HepG2 (cell line): ENCODE results near the gene PODN. TPM values are rescaled to one million over a fixed set of nuclear protein-coding genes. Genes with fewer than 3 reads are reported as not detected.

Source experiments
- EEA1 ChIP-seq: sonication (generic); formaldehyde crosslinking; IDR thresholded peaks from 2 replicates; pipeline ENCODE4 v1.5.1; 2020; ENCODE audit warnings: mild to moderate bottlenecking, missing genetic modification reagents, borderline replicate concordance
- FOSL1 ChIP-seq: sonication (generic); formaldehyde crosslinking; IDR thresholded peaks from 2 replicates; pipeline ENCODE4 v1.9.0; 2021; ENCODE audit warnings: missing genetic modification reagents, borderline replicate concordance
- FOXA3 ChIP-seq: IDR thresholded peaks from 2 replicates; pipeline ENCODE4 v1.6.1; 2016; ENCODE audit warnings: missing genetic modification reagents, missing compliant biosample characterization
- FOXO1 ChIP-seq: sonication (generic); formaldehyde crosslinking; IDR thresholded peaks from 2 replicates; pipeline ENCODE4 v1.4.0; 2020; ENCODE audit warnings: missing genetic modification reagents
- HIVEP1 ChIP-seq: sonication (generic); formaldehyde crosslinking; IDR thresholded peaks from 2 replicates; pipeline ENCODE4 v1.4.0; 2020; ENCODE audit warnings: mild to moderate bottlenecking, missing genetic modification reagents
- HMGA1 ChIP-seq: sonication (generic); formaldehyde crosslinking; conservative IDR thresholded peaks from 2 replicates; pipeline ENCODE4 v1.4.0; 2020; ENCODE audit warnings: missing genetic modification reagents
- HOXA7 ChIP-seq: sonication (generic); formaldehyde crosslinking; IDR thresholded peaks from 2 replicates; pipeline ENCODE4 v1.8.1; 2022; ENCODE audit warnings: mild to moderate bottlenecking, missing genetic modification reagents, moderate library complexity
- MAX ChIP-seq: IDR thresholded peaks from 2 replicates; pipeline ENCODE4 v1.6.1; 2012; ENCODE audit warnings: inconsistent platforms
- MED13 ChIP-seq: sonication (generic); formaldehyde crosslinking; IDR thresholded peaks from 2 replicates; pipeline ENCODE4 v1.5.0; 2020; ENCODE audit warnings: missing genetic modification reagents
- NBN ChIP-seq: fragments of 450-650 bp; conservative IDR thresholded peaks from 2 replicates; pipeline ENCODE4 v1.6.1; 2017
- NR2F1 ChIP-seq, 2 experiments: fragments of 450-650 bp in 1 of 2; formaldehyde crosslinking in 1 of 2; IDR thresholded peaks; 2 replicates each; pipeline versions ENCODE4 v1.5.0 to v1.6.1; 2016 to 2020; ENCODE audit warnings: mild to moderate bottlenecking in 1 of 2, missing compliant biosample characterization in 1 of 2, missing genetic modification reagents in 1 of 2, moderate library complexity in 1 of 2
- RFXAP ChIP-seq: sonication (generic); formaldehyde crosslinking; IDR thresholded peaks from 2 replicates; pipeline ENCODE4 v1.4.0; 2020; ENCODE audit warnings: missing genetic modification reagents, borderline replicate concordance
- SMARCC2 ChIP-seq: fragments of 450-650 bp; IDR thresholded peaks from 2 replicates; pipeline ENCODE4 v1.6.1; 2017; ENCODE audit warnings: antibody characterized with exemption, mild to moderate bottlenecking
- SNRNP70 ChIP-seq: fragments of 200-400 bp; formaldehyde crosslinking; IDR thresholded peaks from 2 replicates; pipeline ENCODE4 v1.6.1; 2017; ENCODE audit warnings: mild to moderate bottlenecking, low read depth, low read length, moderate library complexity
- SOX5 ChIP-seq: IDR thresholded peaks from 2 replicates; pipeline ENCODE4 v1.6.1; 2016; ENCODE audit warnings: borderline replicate concordance
- TFE3 ChIP-seq: IDR thresholded peaks from 2 replicates; pipeline ENCODE4 v1.6.1; 2016
- ZBTB20 ChIP-seq: sonication (generic); formaldehyde crosslinking; IDR thresholded peaks from 2 replicates; pipeline ENCODE4 v1.8.1; 2023; ENCODE audit warnings: missing genetic modification reagents, low read depth, mild to moderate bottlenecking, borderline replicate concordance
- ZFP91 ChIP-seq: sonication (generic); formaldehyde crosslinking; IDR thresholded peaks from 2 replicates; pipeline ENCODE4 v1.9.0; 2022; ENCODE audit warnings: missing genetic modification reagents, mild to moderate bottlenecking, borderline replicate concordance
- ZNF18 ChIP-seq: sonication (generic); formaldehyde crosslinking; IDR thresholded peaks from 2 replicates; pipeline ENCODE4 v1.8.0; 2022; ENCODE audit warnings: mild to moderate bottlenecking, missing genetic modification reagents; ENCODE audit not compliant: insufficient replicate concordance
- ZNF609 ChIP-seq: sonication (generic); formaldehyde crosslinking; IDR thresholded peaks from 2 replicates; pipeline ENCODE4 v1.4.0; 2020; ENCODE audit warnings: mild to moderate bottlenecking, missing genetic modification reagents, borderline replicate concordance
- polyA plus RNA-seq, 8 experiments: library from polyadenylated mRNA; depleted of rRNA in 3 of 8; stranded (reverse) in 7 of 8; unstranded in 1 of 8; fragments of >200 nt; fragmentation: Illumina TruSeq in 4 of 8; extraction: Trizol in 4 of 8; gene quantifications; 2 replicates each; pipeline versions ENCODE4 v1.2.1 to v1.2.3, GENCODE V29; 2011 to 2016; ENCODE audit warnings: low read depth in 4 of 8, missing spikeins in 1 of 8, mixed read lengths in 1 of 8; ENCODE audit not compliant: insufficient read depth in 1 of 8
- total RNA-seq, 5 experiments: library from RNA; depleted of rRNA; stranded (reverse); fragments of >200 nt; fragmentation: Illumina TruSeq; extraction: Trizol; gene quantifications; 2 replicates each; pipeline ENCODE4 v1.2.3, GENCODE V29; 2016; ENCODE audit warnings: low read depth in 1 of 5

The PODN gene
- total and polyA plus RNA-seq, 2 of the 13 experiments (the other 11 are each of a cell fraction or from before 2014, with no cell fraction given): 0.13 TPM; not detected in 1

GRCh38 chr1:53014791-53015507, 47.1 kb upstream of the PODN start (continued):
- no peak for TF ChIP-seq ZNF609 (CRISPR knock-in tag)
- TF ChIP-seq TFE3 (CRISPR knock-in tag): peak; percentile 58; the same call in 1 of the 2 replicates
- peak; percentile 56 for TF ChIP-seq FOXA3 (CRISPR knock-in tag)
- no peak for TF ChIP-seq ZBTB20 (CRISPR knock-in tag)
- peak; percentile 22; the same call in 1 of the 2 replicates for TF ChIP-seq HIVEP1 (CRISPR knock-in tag)
- TF ChIP-seq EEA1 (CRISPR knock-in tag): no peak
- TF ChIP-seq SOX5: peak; percentile 57; the same call in 1 of the 2 replicates
- TF ChIP-seq SMARCC2: no peak
- peak; percentile 41; the same call in 1 of the 2 replicates for TF ChIP-seq FOXO1 (CRISPR knock-in tag)
- TF ChIP-seq ZNF18 (CRISPR knock-in tag): no peak
- no peak for TF ChIP-seq MED13 (CRISPR knock-in tag)
- no peak for TF ChIP-seq NBN
- TF ChIP-seq HOXA7 (CRISPR knock-in tag): no peak
- TF ChIP-seq HMGA1: no peak
- TF ChIP-seq ZFP91 (CRISPR knock-in tag): peak; percentile 79
- no peak for TF ChIP-seq NR2F1 (CRISPR knock-in tag; IDR thresholded peaks at IDR 0.05)
- no peak for TF ChIP-seq RFXAP
- TF ChIP-seq SNRNP70: no peak
- TF ChIP-seq MAX: peak; percentile 46; the same call in 1 of the 2 replicates
- TF ChIP-seq FOSL1 (CRISPR knock-in tag): no peak
